HG02885 (cell line): ENCODE data around the gene ROBO4.

Experiments used
- ATAC-seq: cut with Tn5 transposase; IDR thresholded peaks from one replicate; pipeline ENCODE4 v1.9.1; 2021; ENCODE audit warnings: mild to moderate bottlenecking; ENCODE audit not compliant: unreplicated experiment, poor library complexity

The ROBO4 gene

DNA sequence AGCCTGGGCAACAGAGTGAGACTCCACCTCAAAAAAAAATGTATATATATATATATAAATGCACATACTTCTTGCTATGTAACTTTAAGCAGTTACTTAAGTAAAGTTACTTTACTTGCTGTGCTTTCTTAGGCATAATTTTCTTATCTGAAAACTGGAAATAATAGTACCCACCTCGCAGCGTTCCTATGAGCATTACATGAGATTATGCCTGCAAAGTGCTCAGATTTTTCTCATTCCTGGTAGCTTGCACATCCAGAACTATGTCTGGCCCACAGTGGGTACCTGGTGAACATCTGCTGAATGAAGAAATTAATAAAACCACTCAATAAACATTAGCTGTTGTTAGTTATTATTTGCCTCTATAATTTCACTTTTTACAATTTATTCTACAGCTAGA, 38.5 kb downstream of the ROBO4 start:
- ATAC-seq = no peak

DNA sequence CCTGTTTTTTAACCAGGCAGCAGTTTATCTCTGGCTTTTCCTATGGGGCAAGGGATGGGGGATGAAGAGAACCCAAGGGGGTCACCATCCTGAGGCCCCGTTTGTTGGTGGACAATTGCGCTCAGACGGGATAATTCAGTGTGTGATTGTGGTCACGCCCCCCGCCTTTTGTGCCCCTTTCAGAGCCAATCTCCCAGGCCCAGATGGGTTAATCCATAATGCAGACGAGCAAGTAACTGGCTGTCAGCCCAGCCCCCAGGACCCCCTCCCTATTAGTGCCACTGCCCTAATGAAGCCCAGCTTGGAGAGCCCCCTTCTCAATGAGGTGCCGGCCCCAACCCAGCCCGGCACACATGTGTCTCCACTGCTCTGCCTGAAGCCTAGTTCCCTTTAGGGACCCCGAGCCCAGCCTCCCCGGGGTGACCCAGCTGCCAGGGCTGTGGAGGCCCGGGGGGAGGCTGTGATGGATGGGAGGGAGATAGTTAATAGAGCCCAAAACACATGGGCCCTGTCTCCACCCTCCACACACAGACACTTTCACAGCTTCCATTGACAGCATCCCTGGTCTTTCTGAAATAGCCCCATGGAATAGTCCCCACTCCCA, 51.5 kb downstream of the ROBO4 start:
- no peak for ATAC-seq

DNA sequence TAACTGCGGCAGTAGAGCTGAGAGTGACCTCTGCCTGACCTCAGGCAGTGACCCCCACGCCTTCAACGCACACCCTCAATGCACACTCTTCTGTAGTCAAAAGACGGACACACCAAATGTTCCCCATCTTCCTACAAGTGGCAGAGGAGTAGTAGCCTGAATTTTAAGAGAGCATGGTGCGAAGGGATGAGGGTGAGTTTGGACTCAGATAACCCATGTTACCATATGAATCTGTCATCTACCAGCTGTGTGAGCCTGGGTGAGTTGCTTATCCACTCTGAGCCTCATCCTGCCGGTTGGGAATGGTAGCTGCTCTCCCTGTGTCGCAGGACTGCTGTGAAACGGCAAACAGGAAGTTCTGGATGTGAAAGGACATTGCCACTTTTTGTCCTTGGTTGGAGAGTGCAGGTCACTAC, 53.0 kb downstream of the ROBO4 start:
- no peak for ATAC-seq

DNA sequence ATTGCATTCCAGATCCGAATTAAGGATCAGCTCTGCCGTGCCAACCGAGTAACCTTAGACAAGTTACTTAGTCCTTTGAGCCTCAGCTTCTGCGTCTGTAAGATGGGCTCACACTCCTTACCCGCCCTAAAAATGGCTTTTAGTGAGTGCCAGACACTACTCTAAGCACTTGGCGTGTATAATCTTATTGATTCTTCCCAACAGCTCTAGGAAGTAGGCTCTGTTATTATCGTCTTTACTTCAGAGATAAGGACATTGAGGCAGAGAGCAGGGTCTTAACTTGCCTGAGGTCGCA, 54.1 kb downstream of the ROBO4 start:
- no peak for ATAC-seq

DNA sequence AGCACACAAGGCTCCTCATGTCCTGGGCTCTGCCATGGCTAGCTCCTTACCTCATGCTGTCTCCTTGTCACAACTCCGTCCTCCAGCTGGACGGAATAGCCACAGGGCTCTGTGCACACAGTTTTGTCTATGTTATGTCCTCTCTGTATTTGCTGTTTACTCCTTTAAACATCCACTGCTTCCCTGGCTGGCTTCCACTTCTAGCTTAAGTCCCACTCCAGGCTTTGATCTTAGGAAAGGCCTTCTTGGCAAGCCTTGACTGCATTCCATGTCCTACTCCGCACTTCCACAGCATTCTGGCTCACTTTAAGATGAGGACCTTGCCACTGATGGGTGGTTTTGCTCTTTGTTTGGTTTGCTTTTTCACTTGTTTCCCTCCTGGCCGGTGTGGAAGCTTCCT, 55.4 kb downstream of the ROBO4 start:
- no peak for ATAC-seq

DNA sequence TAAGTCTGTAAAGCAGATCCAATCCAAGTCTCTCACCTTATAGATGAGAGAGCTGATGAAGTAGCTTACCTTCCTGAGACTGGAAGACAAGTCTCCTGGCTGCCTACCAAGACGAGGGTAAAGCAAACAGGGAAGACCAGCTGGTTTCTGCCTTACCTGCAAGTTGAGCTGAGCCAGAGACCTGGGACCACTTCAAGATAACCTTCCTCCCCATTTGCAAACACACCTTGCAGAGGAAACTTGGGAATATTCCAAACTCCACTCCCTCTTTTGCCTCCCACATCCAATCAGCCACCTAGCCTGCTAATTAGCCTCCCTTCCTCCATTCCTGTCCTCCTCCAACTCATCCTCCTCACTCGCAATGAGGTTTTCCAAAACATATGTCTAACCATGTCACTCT, 55.8 kb downstream of the ROBO4 start:
- no peak for ATAC-seq

DNA sequence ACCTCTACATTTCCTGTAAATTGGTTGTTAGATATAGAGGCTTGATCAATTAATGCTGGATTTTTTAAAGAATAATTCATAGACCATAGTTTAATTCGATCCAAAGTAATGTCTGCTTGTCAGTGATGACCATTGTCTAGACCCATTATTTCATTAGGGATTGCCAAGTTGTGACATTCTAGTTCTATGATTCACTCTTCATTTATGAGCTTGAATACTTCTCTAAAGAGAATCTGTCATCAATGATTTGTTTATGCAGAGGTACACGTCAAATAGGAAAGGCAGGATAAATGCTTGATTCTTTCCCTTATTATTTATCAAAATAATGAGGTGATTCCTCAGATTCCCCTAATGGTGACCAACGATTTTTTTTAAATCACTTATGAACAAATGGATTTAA, 56.5 kb downstream of the ROBO4 start:
- ATAC-seq = no peak

DNA sequence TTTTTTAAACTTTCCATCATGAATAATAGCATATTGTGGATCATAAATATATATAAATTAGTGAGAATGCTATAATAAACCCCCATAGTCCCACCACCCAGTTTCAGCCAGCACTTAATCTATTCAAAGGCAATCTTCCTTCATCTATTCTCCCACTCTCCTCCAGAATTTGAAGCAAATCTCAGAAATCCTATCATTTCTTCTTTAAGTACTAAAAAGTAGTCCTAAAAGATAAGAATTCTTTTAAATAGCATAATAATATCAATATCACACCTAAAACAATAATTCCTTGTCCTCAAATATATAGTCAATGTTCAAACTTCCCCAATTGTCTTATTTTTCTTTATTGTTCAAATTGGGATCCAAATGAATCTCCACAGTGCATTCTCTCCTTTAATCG, 57.0 kb downstream of the ROBO4 start:
- no peak for ATAC-seq

DNA sequence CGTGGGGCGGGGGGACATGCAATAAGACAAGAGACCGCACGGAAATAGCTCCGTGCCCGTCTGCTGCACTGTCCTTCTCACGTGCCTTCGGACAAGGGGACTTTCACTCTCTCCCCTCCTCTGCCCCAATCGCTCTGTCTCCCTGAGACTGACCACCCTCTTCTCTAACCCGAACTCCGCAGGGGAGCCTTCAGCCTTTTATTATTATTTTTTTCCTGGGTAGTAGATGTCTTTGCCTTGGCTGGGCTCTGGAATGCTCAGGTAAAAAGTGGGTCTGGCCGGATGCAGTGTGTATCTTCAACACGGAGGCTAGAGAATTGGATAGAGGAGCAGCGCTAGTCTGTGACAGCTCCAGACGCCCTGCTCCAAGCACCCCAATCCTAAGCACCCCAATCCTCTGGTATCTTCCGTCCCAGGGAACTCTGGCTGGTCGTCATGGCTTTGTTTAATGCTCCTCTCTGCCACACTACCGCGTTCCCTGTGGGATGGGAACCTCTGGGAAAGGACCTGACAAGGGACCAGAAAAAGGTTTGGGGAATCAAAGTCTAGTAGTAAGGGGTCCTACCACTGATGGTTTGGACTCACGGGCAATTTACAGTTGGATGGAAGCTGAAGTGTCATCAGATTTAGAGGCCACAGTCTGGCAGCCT, 57.6 kb downstream of the ROBO4 start:
- no peak for ATAC-seq

DNA sequence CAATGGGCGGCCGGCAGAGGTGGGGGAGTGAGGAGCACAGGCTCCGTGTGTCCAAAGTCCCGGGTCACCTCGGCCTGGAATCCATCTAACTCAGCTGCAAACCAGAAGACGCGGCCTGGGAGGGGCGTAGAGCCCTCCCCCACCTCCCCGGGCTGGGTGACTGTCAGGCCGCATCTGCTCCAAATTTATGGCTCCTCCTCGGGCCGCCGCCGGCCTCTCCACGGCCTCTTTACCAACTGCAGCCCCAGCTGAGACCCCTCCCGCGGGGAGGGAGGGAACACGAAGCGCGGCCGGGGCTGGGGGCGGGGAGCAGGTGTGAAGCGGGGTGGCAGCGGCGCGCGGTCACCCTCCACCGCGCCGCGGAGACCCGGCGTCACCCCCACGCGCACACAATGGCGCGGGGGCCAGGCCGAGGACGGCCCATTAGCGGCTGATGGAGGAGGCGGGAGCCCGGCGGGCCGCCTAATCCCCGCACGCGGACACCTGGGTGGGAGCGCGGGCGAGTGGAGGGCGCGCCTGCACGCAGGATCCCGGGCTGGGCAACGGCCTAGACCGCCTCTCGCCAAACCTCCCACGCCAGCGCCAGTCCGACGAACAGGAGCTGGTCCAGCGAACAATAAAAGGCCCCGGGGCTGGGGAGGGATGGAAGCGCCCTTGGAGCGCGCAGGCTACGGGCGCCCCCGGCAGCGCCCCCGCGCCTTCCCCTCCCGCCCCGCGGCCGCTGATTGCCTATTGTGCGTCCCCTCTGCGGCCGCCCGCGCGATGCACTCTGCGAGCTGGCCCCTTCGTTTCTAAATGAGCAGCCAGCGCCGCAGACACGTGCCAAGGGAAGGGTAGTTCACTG, 58.3 kb downstream of the ROBO4 start:
- ATAC-seq = no peak

DNA sequence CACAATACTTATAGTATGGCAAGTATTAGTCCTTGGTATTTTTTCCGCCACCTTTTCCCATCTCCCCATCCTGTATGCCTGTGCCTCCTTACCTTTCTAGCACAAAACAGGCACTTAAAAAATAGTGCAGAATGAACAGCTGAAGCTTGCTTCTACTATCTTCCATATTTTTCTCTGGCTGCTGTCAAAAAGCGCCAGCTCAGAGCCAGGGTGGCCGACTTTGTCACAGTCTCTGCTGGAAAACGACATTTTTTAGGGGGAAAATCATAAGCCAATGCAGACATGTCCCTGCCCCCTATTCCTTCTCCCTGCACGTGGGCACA, 58.9 kb downstream of the ROBO4 start:
- no peak for ATAC-seq

DNA sequence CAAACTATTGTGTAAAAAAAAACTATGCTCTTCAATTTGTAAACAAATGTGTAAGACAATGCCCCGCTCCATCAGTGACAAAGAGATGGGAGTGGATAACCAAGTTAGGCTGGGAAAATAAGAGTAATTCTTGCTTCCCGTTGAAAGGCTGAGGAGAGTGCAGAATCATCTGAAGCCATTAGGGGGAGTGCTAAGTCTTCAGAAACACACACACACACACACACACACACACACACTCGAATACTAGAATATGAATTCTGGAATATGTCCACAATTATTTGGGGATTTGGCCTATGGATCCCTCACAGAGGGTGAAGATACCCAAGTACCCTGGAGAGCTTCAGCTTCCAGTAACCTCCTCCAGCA, 60.2 kb downstream of the ROBO4 start:
- no peak for ATAC-seq

DNA sequence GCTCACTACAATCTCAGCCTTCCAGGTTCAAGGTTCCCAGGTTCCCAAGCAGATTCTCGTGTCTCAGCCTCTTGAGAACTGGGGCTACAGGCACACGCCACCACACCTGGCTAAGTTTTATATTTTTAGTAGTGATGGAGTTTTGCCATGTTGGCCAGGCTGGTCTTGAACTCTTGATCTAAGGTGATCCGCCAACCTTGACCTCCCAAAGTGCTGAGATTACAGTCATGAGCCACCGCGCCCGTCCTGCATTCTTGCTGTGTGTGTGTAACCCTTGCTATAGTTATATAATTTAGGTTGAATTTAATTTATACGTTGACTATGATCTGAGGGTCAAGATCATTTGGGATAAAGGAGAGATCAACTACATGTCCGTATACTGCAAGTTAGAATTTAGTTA, 61.7 kb downstream of the ROBO4 start:
- ATAC-seq = no peak

DNA sequence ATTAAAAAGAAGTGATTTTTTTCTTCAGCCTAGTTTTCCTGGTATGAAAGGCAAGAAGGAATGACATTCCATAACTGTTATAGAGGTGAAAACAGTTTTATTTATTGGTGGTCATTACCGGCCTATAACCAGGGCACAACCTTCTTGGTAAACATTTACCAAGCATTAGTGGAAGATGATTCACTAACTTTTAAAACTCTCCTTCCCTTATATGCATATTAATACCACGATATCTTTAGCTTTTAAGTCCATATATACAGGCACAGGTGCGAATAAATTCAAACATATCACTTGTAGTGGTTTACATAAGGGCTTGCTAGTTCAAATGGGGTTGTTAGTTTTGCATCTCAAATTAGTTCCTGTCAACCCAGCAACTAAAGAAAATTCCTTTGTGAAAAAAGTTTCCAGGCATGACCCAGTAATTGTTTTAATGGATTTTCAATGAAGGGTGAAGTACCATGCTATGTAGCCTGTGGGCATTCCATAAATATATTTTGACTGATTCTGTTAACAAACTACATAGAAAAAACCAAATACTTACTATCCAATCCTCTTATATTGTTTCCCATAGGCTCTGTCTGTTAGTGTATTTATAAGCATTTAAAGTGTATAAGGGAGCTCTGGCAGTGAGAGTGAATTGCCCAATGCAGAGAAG, 63.0 kb downstream of the ROBO4 start:
- ATAC-seq = no peak
